Breast epithelium (tissue), 4 donors: ENCODE data around the gene LMX1B. TPM values are rescaled to one million over a fixed set of nuclear protein-coding genes. Genes with fewer than 3 reads are reported as not detected.
A peak's percentile ranks its signal among the peaks of the same experiment; 100 is the strongest.

Experiments used
- DNase-seq, 2 donors: peaks; one replicate each; pipeline ENCODE4 v3.0.0-alpha.2; 2019; ENCODE audit warnings: low spot score in 2 of 2
- H3K27ac ChIP-seq, 2 donors: fragments of 200-600 bp; sonication (generic) in 1 of 2; one replicate each; pipeline ENCODE4 v1.5.1; 2016 to 2019; ENCODE audit warnings: mild to moderate bottlenecking in 1 of 2
- H3K27me3 ChIP-seq, 2 donors: fragments of 200-600 bp; sonication (generic) in 1 of 2; one replicate each; pipeline versions ENCODE4 v1.5.1 to v1.6.0; 2017 to 2019; ENCODE audit warnings: control low read depth in 1 of 2, mild to moderate bottlenecking in 1 of 2
- H3K36me3 ChIP-seq: fragments of 200-600 bp; one replicate; pipeline ENCODE4 v1.5.1; 2019
- H3K4me1 ChIP-seq, 2 donors: fragments of 200-600 bp; sonication (generic); one replicate each; pipeline ENCODE4 v1.5.1; 2016 to 2019; ENCODE audit warnings: control low read depth in 1 of 2
- H3K4me3 ChIP-seq, 3 donors: fragments of 200-600 bp; sonication (generic); 1 replicate in 2 of 3; 2 replicates in 1 of 3; pipeline ENCODE4 v1.5.1; 2016 to 2019; ENCODE audit warnings: mild to moderate bottlenecking in 3 of 3, moderate library complexity in 2 of 3
- H3K9me3 ChIP-seq, 2 donors: fragments of 200-600 bp; sonication (generic) in 1 of 2; one replicate each; pipeline ENCODE4 v1.5.1; 2016 to 2019; ENCODE audit warnings: control low read depth in 1 of 2
- CTCF ChIP-seq, 3 donors: fragments of 450-650 bp; IDR thresholded peaks; one replicate each; pipeline ENCODE4 v1.5.1; 2016 to 2017; ENCODE audit warnings: antibody characterized with exemption in 3 of 3, mild to moderate bottlenecking in 3 of 3, moderate library complexity in 3 of 3
- POLR2A ChIP-seq: fragments of 450-650 bp; IDR thresholded peaks from one replicate; pipeline ENCODE4 v1.6.1; 2016; ENCODE audit warnings: antibody characterized with exemption, mild to moderate bottlenecking, moderate library complexity
- POLR2AphosphoS5 ChIP-seq, 3 donors: sonication (generic); formaldehyde crosslinking; IDR thresholded peaks; one replicate each; pipeline ENCODE4 v1.6.1; 2017; ENCODE audit warnings: antibody characterized with exemption in 3 of 3
- intact Hi-C: fragments of 100-400 bp; cut with DNase I; formaldehyde crosslinking; loops from one replicate; pipeline ENCODE4 v1.15.1; 2023; ENCODE audit warnings: low total_unique reads
- total RNA-seq, 3 donors: library from RNA; depleted of rRNA; stranded (reverse); fragments of >200 nt; gene quantifications; one replicate each; pipeline ENCODE4 v1.1.0, GENCODE V29; 2016

LMX1B gene
- total RNA-seq, 3 donors from 2014 or later, result 0.16 to 20.3 (median 9.2) TPM

GRCh38 chr9:126584611-126585010, 29.1 kb upstream of the LMX1B start:
- Histone ChIP-seq H3K9me3 (no peaks in the 10 kb centered on the region), H3K27me3 (no peaks in the 10 kb centered on the region), H3K4me3 (no peak overlapping the region), H3K27ac (no peak overlapping the region), H3K4me1 (peaks cover 0 to 6% of the 10 kb centered on the region in 2 donors), H3K36me3 (no peaks in the 10 kb centered on the region)
- DNase-seq, result no peak
- intact Hi-C loops, result loop anchor here (5.0 kb wide), 1 partner anchor 1193 kb away; the partner anchor contains the start of gene SH2D3C
- TF ChIP-seq CTCF (IDR thresholded peaks at IDR 0.05) (no peak), POLR2A (no peak), POLR2AphosphoS5 (IDR thresholded peaks at IDR 0.05) (no peak)

GRCh38 chr9:126586236-126586635, 27.5 kb upstream of the LMX1B start:
- DNase-seq, result no peak
- Histone ChIP-seq H3K36me3 (no peaks in the 10 kb centered on the region), H3K4me3 (no peak overlapping the region), H3K4me1 (peaks cover 0 to 6% of the 10 kb centered on the region in 2 donors), H3K27ac (peak overlapping the region in 1 of 2 donors; percentile 86), H3K9me3 (no peaks in the 10 kb centered on the region), H3K27me3 (no peaks in the 10 kb centered on the region)
- intact Hi-C loops, result loop anchor here (5.0 kb wide), 1 partner anchor 1191 kb away; the partner anchor contains the start of gene SH2D3C
- TF ChIP-seq POLR2A (no peak), POLR2AphosphoS5 (IDR thresholded peaks at IDR 0.05) (no peak), CTCF (IDR thresholded peaks at IDR 0.05) (no peak)

GRCh38 chr9:126587187-126588185, 26.2 kb upstream of the LMX1B start:
- peak; percentile 68 to 80 for DNase-seq
- intact Hi-C loops, result loop anchor here (5.0 kb wide), 1 partner anchor 1190 kb away; the partner anchor contains the start of gene SH2D3C
- no peak overlapping the region for H3K4me3 ChIP-seq
- no peaks in the 10 kb centered on the region for H3K36me3 ChIP-seq
- no peak for TF ChIP-seq CTCF (IDR thresholded peaks at IDR 0.05)
- peak in 1 of 3 donors; percentile 11 for TF ChIP-seq POLR2AphosphoS5 (IDR thresholded peaks at IDR 0.05)
- no peak for TF ChIP-seq POLR2A
- no peaks in the 10 kb centered on the region for H3K9me3 ChIP-seq
- peaks cover 0 to under 1% of the 10 kb centered on the region in 2 donors for H3K4me1 ChIP-seq
- peak overlapping the region; percentile 86 to 88 for H3K27ac ChIP-seq
- H3K27me3 ChIP-seq, result no peaks in the 10 kb centered on the region

GRCh38 chr9:126588491-126589168, 25.1 kb upstream of the LMX1B start:
- Histone ChIP-seq H3K27ac (peak overlapping the region; percentile 86 to 88), H3K4me1 (no peaks in the 10 kb centered on the region), H3K36me3 (no peaks in the 10 kb centered on the region), H3K4me3 (no peak overlapping the region), H3K27me3 (no peaks in the 10 kb centered on the region), H3K9me3 (no peaks in the 10 kb centered on the region)
- intact Hi-C loops, result loop anchor here (5.0 kb wide), 1 partner anchor 1189 kb away; the partner anchor contains the start of gene SH2D3C
- DNase-seq, result no peak
- TF ChIP-seq CTCF (IDR thresholded peaks at IDR 0.05) (no peak), POLR2AphosphoS5 (IDR thresholded peaks at IDR 0.05) (no peak), POLR2A (no peak)
